ENCODE results near the gene PEX16.

PEX16 gene

GRCh38 chr11:45917623-45918330 lies at the start of gene PEX16:
Gene PEX16, minus strand, starts transcription at chr11:45917877. Its CDS starts 66 bp downstream, at chr11:45917811.
- Mint-ChIP-seq H3K4me3 (peak within 1 kb of the TSS; percentile 95), H3K27ac (peak within 1 kb of the TSS; percentile 97), H3K4me1 (ENCODE audit: low read depth) (peaks cover 37% of the 10 kb centered on the region), H3K9me3 (ENCODE audit: low read depth) (no peaks in the 10 kb centered on the region), H3K27me3 (no peaks in the 10 kb centered on the region), H3K36me3 (no peaks in the 10 kb centered on the region)

GRCh38 chr11:45964911-45965389 lies 47.3 kb upstream of the PEX16 start:
- no peak overlapping the region for H3K4me3 Mint-ChIP-seq
- no peaks in the 10 kb centered on the region for H3K27me3 Mint-ChIP-seq
- no peak overlapping the region for H3K27ac Mint-ChIP-seq
- H3K36me3 Mint-ChIP-seq, result peaks cover 5% of the 10 kb centered on the region
- H3K9me3 Mint-ChIP-seq (ENCODE audit: low read depth), result no peaks in the 10 kb centered on the region
- H3K4me1 Mint-ChIP-seq (ENCODE audit: low read depth), result no peaks in the 10 kb centered on the region

GRCh38 chr11:45961751-45962240 lies 44.1 kb upstream of the PEX16 start:
- Mint-ChIP-seq H3K9me3 (ENCODE audit: low read depth) (no peaks in the 10 kb centered on the region), H3K27ac (no peak overlapping the region), H3K27me3 (no peaks in the 10 kb centered on the region), H3K36me3 (peaks cover 11% of the 10 kb centered on the region), H3K4me1 (ENCODE audit: low read depth) (no peaks in the 10 kb centered on the region), H3K4me3 (no peak overlapping the region)

GRCh38 chr11:45960387-45961095 lies 42.9 kb upstream of the PEX16 start:
- Mint-ChIP-seq H3K27me3 (no peaks in the 10 kb centered on the region), H3K4me3 (no peak overlapping the region), H3K9me3 (ENCODE audit: low read depth) (no peaks in the 10 kb centered on the region), H3K36me3 (peaks cover 15% of the 10 kb centered on the region), H3K27ac (no peak overlapping the region), H3K4me1 (ENCODE audit: low read depth) (no peaks in the 10 kb centered on the region)

- H3K27ac Mint-ChIP-seq, result no peak overlapping the region
- no peaks in the 10 kb centered on the region for H3K27me3 Mint-ChIP-seq
- H3K9me3 Mint-ChIP-seq (ENCODE audit: low read depth), result no peaks in the 10 kb centered on the region
- peaks cover 19% of the 10 kb centered on the region for H3K36me3 Mint-ChIP-seq
- H3K4me1 Mint-ChIP-seq (ENCODE audit: low read depth), result no peaks in the 10 kb centered on the region
- no peak overlapping the region for H3K4me3 Mint-ChIP-seq
Measured at GRCh38 chr11:45959851-45960250, 42.2 kb upstream of the PEX16 start.

GRCh38 chr11:45949992-45950407 lies 32.3 kb upstream of the PEX16 start:
- H3K27ac Mint-ChIP-seq, result no peak overlapping the region
- no peaks in the 10 kb centered on the region for H3K4me1 Mint-ChIP-seq (ENCODE audit: low read depth)
- no peaks in the 10 kb centered on the region for H3K9me3 Mint-ChIP-seq (ENCODE audit: low read depth)
- H3K27me3 Mint-ChIP-seq, result no peaks in the 10 kb centered on the region
- no peak overlapping the region for H3K4me3 Mint-ChIP-seq
- peaks cover 11% of the 10 kb centered on the region for H3K36me3 Mint-ChIP-seq

GRCh38 chr11:45948356-45948755 lies 30.7 kb upstream of the PEX16 start:
- no peak overlapping the region for H3K27ac Mint-ChIP-seq
- H3K4me3 Mint-ChIP-seq, result no peak overlapping the region
- peaks cover 13% of the 10 kb centered on the region for H3K36me3 Mint-ChIP-seq

GRCh38 chr11:45947885-45948284 lies 30.2 kb upstream of the PEX16 start:
- H3K27me3 Mint-ChIP-seq, result no peaks in the 10 kb centered on the region
- H3K36me3 Mint-ChIP-seq, result peaks cover 13% of the 10 kb centered on the region

More at GRCh38 chr11:45948356-45948755, 30.7 kb upstream of the PEX16 start:
- Mint-ChIP-seq H3K4me1 (ENCODE audit: low read depth) (no peaks in the 10 kb centered on the region), H3K27me3 (no peaks in the 10 kb centered on the region), H3K9me3 (ENCODE audit: low read depth) (no peaks in the 10 kb centered on the region)

GRCh38 chr11:45945397-45945999 lies 27.8 kb upstream of the PEX16 start:
- H3K9me3 Mint-ChIP-seq (ENCODE audit: low read depth), result no peaks in the 10 kb centered on the region
- no peaks in the 10 kb centered on the region for H3K27me3 Mint-ChIP-seq
- H3K27ac Mint-ChIP-seq, result no peak overlapping the region
- no peak overlapping the region for H3K4me3 Mint-ChIP-seq
- H3K36me3 Mint-ChIP-seq, result peaks cover 15% of the 10 kb centered on the region
- H3K4me1 Mint-ChIP-seq (ENCODE audit: low read depth), result no peaks in the 10 kb centered on the region

More at GRCh38 chr11:45947885-45948284, 30.2 kb upstream of the PEX16 start:
- no peak overlapping the region for H3K27ac Mint-ChIP-seq
- no peak overlapping the region for H3K4me3 Mint-ChIP-seq
- H3K4me1 Mint-ChIP-seq (ENCODE audit: low read depth), result no peaks in the 10 kb centered on the region
- H3K9me3 Mint-ChIP-seq (ENCODE audit: low read depth), result no peaks in the 10 kb centered on the region

GRCh38 chr11:45942381-45942780 lies 24.7 kb upstream of the PEX16 start:
- Mint-ChIP-seq H3K9me3 (ENCODE audit: low read depth) (no peaks in the 10 kb centered on the region), H3K4me3 (no peak overlapping the region), H3K27me3 (no peaks in the 10 kb centered on the region), H3K4me1 (ENCODE audit: low read depth) (no peaks in the 10 kb centered on the region), H3K27ac (no peak overlapping the region), H3K36me3 (peaks cover 15% of the 10 kb centered on the region)

GRCh38 chr11:45941285-45941684 lies 23.6 kb upstream of the PEX16 start:
- peaks cover 14% of the 10 kb centered on the region for H3K36me3 Mint-ChIP-seq
- H3K9me3 Mint-ChIP-seq (ENCODE audit: low read depth), result no peaks in the 10 kb centered on the region

GRCh38 chr11:45939836-45940235 lies 22.2 kb upstream of the PEX16 start:
- no peak overlapping the region for H3K4me3 Mint-ChIP-seq
- H3K36me3 Mint-ChIP-seq, result peaks cover 6% of the 10 kb centered on the region
- H3K27me3 Mint-ChIP-seq, result no peaks in the 10 kb centered on the region
- H3K4me1 Mint-ChIP-seq (ENCODE audit: low read depth), result no peaks in the 10 kb centered on the region
- H3K9me3 Mint-ChIP-seq (ENCODE audit: low read depth), result no peaks in the 10 kb centered on the region
- H3K27ac Mint-ChIP-seq, result no peak overlapping the region

More at GRCh38 chr11:45941285-45941684, 23.6 kb upstream of the PEX16 start:
- Mint-ChIP-seq H3K27me3 (no peaks in the 10 kb centered on the region), H3K27ac (no peak overlapping the region), H3K4me3 (no peak overlapping the region), H3K4me1 (ENCODE audit: low read depth) (no peaks in the 10 kb centered on the region)

- Mint-ChIP-seq H3K4me3 (no peak overlapping the region), H3K4me1 (ENCODE audit: low read depth) (no peaks in the 10 kb centered on the region), H3K36me3 (peaks cover 4% of the 10 kb centered on the region), H3K9me3 (ENCODE audit: low read depth) (no peaks in the 10 kb centered on the region), H3K27me3 (no peaks in the 10 kb centered on the region), H3K27ac (no peak overlapping the region)
Measured at GRCh38 chr11:45937916-45938315, 20.2 kb upstream of the PEX16 start.

- Mint-ChIP-seq H3K4me1 (ENCODE audit: low read depth) (peaks cover 2% of the 10 kb centered on the region), H3K4me3 (no peak overlapping the region), H3K27me3 (no peaks in the 10 kb centered on the region), H3K27ac (no peak overlapping the region), H3K36me3 (peaks cover 2% of the 10 kb centered on the region), H3K9me3 (ENCODE audit: low read depth) (no peaks in the 10 kb centered on the region)
Measured at GRCh38 chr11:45936511-45937054, 18.9 kb upstream of the PEX16 start.

Measured in activated naive CD8-positive, alpha-beta T cell (primary cell).